ENCODE data around the gene SUCLG2. TPM values are rescaled to one million over a fixed set of nuclear protein-coding genes. Genes with fewer than 3 reads are reported as not detected.
"Not testable (repeated sequence)": the region's sequence is repeated elsewhere in the genome, so short reads cannot be mapped to it uniquely, and the experiment has no call there.

Gene SUCLG2
- total RNA-seq, 1 donor from 2014 or later = 44.6 TPM

- H3K4me3 ChIP-seq (ENCODE audit: low read depth, low read length) = no peak overlapping the region
- no peak for TF ChIP-seq CTCF (conservative IDR thresholded peaks at IDR 0.05; ENCODE audit: low read depth, low read length)
- DNase-seq (ENCODE audit: low read depth) = no peak
Measured at GRCh38 chr3:67550541-67550940, 103.9 kb downstream of the SUCLG2 start.

GRCh38 chr3:67542502-67543250 lies 111.7 kb downstream of the SUCLG2 start:
- H3K4me3 ChIP-seq (ENCODE audit: low read depth, low read length); DNase-seq (ENCODE audit: low read depth): not testable (repeated sequence)

- no peak overlapping the region for H3K4me3 ChIP-seq (ENCODE audit: low read depth, low read length)
- TF ChIP-seq CTCF (conservative IDR thresholded peaks at IDR 0.05; ENCODE audit: low read depth, low read length) = no peak
- peak; percentile 35 for DNase-seq (ENCODE audit: low read depth)
Measured at GRCh38 chr3:67540198-67540894, 114.1 kb downstream of the SUCLG2 start.

- not testable (repeated sequence) for H3K4me3 ChIP-seq (ENCODE audit: low read depth, low read length); DNase-seq (ENCODE audit: low read depth)
Measured at GRCh38 chr3:67537203-67537602, 117.2 kb downstream of the SUCLG2 start.

- TF ChIP-seq CTCF (conservative IDR thresholded peaks at IDR 0.05; ENCODE audit: low read depth, low read length) = no peak
- no peak for DNase-seq (ENCODE audit: low read depth)
- H3K4me3 ChIP-seq (ENCODE audit: low read depth, low read length) = no peak overlapping the region
Measured at GRCh38 chr3:67535006-67535405, 119.4 kb downstream of the SUCLG2 start.

GRCh38 chr3:67534594-67534993 lies 119.8 kb downstream of the SUCLG2 start:
- DNase-seq (ENCODE audit: low read depth) = no peak
- H3K4me3 ChIP-seq (ENCODE audit: low read depth, low read length) = no peak overlapping the region
- TF ChIP-seq CTCF (conservative IDR thresholded peaks at IDR 0.05; ENCODE audit: low read depth, low read length) = no peak

GRCh38 chr3:67531181-67532101 lies 123.0 kb downstream of the SUCLG2 start:
- no peak for TF ChIP-seq CTCF (conservative IDR thresholded peaks at IDR 0.05; ENCODE audit: low read depth, low read length)
- H3K4me3 ChIP-seq (ENCODE audit: low read depth, low read length) = no peak overlapping the region
- no peak for DNase-seq (ENCODE audit: low read depth)
